Stimulated activated CD4-positive, alpha-beta T cell treated with anti-CD3 and anti-CD28 coated beads, Interleukin-15, amount 100 ng/mL, for 1 hour (primary cell): ENCODE data around the gene HOXA7.

Experiments used
- DNase-seq, 2 donors: peaks; one replicate each; pipeline ENCODE4 v3.0.0-alpha.2; 2020; ENCODE audit warnings: low read depth in 1 of 2, low spot score in 1 of 2

The HOXA7 gene

DNA sequence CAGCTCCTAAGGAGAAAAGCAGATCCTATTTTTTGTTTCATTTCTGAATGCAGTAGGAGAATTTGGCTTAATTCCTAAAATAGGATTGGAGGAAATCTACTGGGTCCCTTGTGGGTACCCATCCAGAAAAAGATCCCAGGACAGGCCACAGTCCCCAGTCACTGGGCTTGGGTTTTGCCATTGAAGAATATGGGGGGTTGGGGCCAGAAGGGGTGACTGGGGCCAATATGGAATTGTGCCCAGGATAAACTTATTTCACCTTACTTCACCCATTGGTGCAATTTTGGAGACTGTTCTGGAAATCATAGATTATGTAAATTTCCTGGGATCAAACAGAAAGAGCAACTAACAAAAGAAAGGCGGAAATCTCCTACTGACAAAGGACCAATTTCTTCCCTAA, 18.0 kb downstream of the HOXA7 start:
- no peak for DNase-seq

DNA sequence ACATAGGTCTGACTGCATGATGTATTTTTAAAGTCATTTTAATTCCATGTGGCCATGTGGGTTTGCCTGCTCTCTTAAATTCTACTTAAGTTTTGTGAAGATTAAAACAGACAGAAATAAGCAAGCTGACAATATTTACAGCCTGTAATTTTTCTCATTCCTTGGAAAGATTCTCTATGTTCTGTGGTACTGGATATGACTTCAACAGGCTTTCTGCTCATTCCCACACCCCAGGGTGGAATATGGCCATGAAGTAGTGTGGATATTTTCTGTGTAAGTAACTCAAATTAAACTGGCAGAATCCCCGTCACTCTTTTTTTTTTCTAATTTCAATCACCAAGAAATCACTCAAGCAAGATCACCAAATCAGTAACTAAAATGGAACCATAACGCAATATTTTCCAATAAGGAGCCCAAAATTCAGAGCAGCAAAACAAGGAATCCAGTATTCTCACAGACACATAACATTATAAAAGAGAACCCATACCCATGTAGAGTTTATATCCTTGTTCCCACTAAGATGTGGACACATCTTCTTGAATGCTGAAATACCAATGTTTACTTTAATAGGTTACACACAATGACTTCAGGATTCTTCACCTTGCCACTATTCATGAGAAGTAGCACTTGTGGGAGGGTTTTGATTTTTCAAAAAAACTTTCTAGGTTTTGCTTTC, 18.7 kb downstream of the HOXA7 start:
- DNase-seq: no peak

DNA sequence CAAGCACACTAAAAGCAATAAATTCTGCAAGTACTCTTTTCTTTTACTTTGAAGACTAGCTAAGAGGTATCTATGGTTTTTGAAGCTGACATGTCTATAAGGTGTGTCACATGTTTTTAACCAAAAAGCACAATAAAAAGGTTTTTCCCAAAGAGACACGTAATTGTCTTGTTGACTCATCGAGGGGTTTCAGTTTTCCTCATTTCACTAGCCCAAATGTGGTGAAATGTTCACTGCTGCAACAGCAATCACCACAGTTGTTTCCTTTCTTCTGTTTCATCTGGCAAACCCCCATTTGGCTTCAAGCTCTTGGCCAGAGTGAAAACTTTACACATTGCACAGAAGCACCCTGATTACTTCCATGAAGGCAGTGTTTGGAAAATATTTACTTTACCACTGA, 22.1 kb downstream of the HOXA7 start:
- no peak for DNase-seq

DNA sequence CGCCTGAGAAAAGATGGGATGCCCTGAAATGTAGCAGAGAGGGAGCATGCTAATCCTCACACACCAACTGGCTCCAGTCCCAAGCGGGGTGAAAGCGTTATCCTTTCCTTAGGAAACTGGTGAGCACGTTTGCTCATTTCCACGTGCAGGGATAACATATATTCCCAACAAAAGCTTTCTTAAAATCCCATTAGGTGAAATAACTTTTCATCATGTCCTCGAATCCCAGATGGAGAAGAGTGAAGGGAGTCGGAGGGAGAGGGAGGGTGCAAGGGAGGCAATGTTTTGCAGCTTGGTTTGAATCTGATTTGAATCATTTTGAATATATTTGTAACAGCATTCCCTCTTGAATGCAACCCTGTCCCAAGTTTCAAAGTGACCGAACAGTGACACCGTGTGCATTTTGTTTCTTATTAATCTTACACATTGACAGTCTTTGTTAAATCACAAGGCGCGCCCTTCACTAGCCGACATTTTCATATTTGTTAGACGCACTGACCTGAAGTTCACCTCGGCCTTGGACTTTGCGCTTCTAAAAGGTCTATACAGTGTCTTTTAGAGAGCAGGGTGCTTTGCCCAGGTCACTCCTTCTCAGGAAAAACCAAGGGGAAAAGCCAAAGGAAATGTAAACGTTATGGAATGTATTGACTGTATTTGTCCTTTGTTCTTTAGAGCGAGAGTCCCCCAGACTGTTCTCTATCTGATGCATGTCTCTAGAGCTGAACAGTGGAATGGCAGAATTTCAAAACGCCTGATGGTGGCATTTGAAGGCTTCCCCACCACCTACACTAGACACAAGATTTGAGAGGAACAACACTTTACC, 22.9 kb downstream of the HOXA7 start:
- no peak for DNase-seq

DNA sequence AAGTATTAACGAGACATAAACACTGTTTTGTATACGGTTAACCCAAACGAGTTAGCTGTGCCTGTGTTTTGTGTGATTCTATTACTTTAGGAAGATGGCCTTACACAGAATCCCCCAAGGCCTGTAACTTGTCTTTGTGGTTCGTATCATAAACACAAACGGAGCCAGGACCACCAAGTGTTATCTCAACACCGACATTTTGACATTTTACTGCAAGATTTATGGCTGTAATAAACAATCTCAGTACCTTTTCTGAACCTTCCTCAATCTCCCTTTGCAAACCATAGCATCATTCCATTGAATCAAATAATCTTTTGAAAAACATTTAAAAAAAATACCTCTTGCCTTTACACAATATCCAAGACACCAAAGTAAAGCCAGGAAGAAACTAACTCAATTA, 23.5 kb downstream of the HOXA7 start:
- DNase-seq: no peak

DNA sequence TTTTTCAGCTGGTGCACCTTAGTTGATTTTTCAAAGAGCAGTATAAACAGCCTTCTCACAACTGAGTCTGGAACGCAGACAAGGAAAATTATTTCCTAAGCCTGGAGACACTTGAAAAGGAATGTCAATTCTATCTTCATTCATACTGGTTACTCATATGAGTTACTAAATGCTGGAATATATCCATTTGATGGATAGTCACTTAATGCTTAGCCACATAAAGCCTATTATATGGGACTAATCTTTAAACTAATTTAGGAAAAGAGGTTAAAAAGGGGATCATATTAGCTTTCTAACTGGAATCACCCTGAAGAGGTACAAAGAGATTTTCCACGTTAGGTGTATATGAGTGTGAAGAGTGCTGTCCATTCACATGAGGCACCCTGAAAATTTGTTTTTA, 24.3 kb downstream of the HOXA7 start:
- DNase-seq: no peak

DNA sequence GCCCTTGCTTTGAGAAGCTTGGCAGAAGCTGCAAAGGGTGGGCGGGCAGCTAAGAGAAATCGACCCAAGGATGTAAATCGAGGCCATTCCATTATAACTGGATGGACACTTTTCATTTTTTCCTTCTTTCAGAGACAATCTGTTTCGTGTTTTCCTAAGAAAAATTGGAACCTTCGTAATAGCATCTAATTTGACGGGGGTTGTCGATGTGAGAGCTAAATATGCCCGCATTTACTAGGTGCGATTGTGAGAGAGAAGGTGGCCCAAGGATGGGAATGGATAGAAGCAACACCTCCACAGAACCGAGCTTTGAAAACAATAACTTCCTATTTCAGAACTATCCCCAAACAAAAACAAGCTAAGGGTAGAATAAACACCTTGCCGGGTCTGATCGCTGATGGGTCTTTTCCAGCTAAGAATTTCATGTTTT, 25.1 kb downstream of the HOXA7 start:
- DNase-seq: no peak

DNA sequence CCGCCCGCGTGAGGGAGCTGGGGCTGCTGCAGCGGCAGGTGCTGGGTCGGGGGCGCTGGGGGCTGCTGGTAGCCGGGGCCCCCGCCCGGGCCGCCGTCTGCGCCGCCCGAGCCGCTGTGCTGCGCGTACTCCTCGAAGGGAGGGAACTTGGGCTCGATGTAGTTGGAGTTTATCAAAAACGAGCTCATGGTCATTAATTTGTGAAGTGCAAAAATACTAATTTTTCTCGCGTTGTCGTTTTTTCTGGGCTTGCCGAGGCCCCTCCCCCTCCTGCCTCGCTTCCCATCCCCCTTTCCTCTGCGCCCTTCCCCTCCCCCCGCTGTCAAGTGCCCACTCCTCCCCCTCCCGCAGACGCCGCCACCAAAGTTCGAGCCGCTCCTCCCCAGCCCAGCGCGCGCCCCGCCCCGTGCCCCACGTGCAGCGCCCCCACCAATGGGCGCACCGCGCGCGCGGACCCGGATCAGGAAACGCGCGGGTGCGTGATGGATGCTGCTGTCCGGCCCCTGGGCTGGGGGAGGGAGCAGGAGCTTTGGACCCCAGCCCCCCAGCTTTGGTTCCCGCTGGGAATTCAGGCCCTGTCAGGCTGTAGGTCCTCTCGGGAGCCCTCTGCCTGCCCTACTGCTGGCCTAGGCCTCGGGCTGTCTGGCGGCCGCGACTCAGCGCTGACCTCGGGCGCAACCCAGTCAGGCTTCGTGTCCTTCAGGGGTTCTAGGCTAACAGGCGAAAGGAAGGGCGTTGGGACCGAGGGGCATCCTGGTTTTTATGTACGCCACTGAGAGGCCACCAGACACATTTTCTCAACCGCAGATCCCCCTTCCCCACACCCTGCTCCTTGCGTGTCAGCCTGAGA, 25.7 kb downstream of the HOXA7 start, which contains the start of gene HOXA4:
Gene HOXA4 (minus strand): TSS at position 218 of the 850 bp plus-strand sequence. CDS start 24 bp downstream, at position 194.
- peak; percentile 56 to 62 for DNase-seq

DNA sequence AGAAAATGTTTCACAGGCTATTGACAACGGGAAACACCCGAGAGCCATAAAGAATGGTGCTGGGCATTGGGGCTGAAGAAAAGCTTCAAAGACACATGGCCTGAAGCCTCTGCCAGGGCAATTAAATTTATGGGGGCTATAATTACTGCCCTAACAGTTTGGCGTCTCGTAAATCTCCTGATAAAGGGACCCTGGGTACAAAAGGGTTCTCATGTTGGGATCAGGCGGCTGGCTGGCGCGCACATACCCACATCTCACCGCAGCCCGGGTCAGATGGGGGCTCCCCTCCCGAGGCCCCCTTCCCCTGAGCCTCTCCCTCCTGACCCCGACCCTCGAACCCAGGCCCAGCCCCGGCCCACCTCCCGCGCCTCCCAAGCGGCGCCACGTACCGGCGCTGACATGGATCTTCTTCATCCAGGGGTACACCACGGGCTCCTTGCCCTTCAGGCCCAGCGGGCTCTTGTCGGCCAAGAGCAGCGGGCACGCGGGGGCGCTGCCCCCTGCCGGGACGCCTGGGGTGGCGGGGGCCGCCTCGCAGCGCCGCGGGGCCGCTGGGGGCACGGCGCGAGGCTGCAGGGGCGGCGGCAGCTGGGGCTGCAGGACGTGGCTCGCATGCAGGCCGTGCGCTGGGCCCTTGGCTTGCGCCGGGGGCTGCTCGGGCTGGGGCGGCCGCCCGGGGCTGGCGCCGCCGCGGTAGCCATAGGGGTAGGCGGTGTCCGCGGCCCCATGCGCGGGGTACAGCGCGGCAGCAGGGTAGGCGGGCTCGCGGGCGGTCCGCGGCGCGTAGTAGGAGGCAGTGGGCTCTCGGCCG, 26.5 kb downstream of the HOXA7 start:
- DNase-seq: no peak

DNA sequence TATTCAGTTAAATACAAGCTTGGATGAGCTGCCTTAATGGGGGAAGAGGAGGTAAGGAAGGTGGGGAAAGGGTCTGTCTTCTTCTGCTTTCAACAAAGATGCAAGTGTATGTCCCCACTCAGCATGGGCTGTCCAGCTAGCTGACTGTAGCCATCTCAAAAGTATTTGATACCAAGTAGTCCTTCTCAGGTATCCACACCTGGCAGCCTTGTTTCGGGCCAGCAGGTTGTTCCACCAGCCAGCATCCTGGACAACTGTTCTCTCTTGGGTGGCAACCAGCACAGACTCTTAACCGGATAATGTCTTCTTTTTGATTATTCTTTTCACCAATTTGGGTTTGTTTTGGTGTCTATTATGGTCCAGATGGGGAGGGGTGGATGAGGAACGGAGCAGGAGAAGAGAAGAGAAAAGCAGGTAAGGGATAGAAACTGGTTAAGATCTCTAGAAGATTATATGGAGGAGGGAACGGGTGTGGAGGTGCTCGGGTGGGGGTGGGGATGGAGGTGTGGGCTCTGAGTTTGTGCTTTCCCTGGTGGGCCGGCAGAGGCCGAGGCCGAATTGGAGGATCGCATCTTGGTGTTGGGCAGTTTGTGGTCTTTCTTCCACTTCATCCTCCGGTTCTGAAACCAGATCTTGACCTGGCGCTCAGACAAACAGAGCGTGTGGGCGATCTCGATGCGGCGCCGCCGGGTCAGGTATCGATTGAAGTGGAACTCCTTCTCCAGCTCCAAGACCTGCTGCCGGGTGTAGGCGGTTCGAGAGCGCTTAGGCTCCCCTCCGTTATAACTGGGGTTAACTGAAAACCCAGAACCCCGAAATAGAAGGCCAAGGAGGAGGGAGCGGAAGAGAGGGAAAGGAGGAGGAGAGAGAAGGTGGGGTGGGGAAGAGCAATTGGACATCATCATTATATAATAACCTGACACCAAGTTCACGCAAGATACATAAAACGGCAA, 27.4 kb downstream of the HOXA7 start:
- DNase-seq: no peak

DNA sequence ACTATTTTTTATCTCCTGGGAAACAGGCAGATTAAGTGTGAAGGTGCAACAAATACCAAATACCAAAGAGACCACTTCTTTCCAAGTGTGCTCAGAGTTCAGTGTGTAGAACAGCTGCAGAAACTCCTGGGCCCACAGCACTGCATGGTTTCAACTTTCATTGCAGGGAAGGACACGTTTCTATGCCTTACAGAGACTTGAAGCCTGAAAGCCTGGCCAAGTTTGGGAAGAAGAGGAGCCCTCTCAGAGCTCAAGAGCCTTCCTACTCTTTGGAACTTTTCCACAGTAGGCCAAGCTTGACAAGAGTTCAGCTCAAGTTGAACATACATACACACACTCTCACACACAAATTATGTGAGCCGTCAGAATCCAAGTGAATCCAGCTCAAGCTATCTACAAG, 28.4 kb downstream of the HOXA7 start:
- no peak for DNase-seq

DNA sequence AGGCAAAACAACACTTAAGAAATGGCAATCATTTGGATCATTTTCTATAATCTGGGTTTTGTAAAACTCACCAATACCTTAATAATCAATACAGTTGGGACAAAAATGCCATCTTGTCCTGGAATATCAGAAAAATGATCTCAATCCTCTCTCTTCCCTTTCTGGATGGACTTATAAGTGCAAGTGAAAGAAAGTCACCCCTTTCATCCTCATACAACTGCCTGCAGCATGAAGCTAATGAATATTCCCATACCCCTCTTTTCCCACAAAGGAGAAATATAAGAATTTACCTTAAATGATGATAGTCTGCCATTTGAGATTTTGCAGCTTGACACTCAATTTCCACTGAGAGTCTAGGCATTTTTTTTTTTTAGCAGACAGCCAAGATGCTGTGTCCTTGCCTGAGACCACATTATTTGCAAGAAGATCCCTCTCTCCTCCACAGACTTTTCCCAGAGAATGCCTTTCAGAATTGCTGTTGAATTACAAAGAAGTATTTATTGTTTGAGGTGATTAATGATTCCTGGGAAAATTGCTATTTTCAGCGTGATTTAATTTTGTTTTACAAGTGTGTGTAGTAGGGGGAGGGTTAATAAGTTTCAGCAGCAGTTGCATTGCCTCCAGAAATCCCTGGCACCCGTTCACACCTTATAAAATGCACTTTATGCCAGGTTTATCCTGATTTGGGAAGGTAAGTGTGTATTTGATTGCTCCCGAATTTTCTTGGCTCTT, 29.7 kb downstream of the HOXA7 start:
- DNase-seq: no peak

DNA sequence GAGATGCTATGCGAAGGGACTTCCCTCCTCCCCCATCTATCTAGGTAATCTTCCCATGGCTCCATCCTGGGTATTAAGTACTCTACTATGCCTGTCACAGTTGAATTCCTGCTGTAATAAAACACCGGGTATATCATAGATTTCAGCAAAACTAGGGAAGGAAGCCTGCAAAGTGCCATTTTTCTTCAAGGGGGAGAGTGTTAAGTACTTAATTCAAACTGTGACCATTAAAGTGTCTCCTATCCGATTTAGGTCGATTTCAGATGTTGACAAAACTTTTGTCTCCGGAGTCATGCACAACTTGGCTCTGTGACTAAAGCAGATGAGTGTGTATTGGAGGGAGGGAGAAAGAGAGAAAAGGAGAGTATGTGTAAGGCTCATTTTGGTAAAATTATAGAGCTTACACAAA, 30.5 kb downstream of the HOXA7 start:
- no peak for DNase-seq

DNA sequence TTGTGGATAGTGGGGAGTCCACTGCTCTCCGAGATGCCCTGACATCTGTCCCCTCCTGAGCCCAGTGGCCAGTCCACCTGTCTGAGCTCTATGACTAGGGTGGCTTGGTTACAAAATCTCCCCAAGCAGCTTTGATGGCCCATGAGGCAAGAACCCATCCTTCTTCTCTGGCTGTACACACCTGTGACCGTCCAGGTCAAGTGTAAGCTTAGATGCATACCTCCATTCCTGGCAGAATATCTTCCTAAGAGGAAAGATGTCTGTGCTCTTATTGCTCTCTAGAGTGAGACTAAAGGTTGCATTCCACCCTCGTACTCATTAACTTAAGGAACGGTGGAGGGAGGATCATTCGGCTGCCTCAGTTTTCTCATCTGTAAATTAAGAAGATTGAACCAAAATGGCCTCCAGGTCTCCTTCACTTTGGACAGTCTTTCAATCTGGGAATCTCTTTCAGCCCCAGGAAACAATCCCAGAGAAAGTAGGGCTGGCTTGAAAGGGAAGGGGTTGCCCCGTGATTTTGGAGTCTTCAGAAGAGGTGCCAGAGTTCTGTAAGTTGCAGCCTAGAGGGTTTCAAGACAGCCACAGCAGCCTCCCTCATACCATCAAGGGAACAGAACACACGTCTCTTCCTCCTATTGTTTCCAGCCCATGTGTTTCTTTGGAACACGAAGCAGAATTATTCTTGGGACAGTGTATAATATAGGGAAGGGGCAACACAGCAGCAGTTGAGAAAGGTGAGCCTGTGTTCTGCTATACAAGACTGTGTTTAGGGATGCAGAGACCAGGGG, 31.4 kb downstream of the HOXA7 start:
- no peak for DNase-seq

DNA sequence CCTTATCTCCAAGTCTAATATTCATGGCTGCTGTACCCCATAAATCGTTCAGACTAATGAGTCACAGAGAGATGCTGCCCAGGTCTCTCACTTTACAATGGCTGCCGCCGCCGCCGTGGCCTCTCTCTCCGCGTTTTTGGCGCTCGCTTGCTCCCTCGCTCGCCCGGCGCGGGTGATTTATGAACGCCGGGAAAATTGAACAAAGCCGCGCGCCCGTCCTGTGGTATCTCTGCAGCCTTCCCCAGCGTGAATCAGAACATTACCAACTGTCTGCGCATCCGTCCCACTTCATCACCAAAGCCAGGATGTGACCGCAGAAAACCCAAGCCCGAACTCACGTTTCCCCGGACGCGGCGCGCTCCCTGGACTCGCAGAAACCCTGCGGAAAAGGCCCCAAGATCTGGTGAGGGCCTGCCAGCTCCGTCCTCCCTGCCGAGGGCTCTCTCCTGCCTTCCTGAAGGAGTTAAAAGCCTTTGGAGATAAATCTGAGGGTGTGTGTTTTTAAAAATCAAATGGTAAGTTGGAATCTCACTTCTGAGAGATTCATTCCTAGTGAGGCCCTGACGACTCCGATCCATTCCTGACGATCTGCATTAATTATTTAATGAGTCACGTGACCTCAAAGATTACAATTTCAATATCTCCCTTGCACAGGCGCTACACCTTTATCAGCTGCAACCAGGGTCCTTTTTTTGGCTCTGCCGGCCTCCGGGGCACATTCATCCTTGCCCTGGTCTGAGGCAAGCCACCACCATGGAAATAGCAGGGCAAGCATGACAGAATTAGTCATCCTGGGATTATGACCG, 32.2 kb downstream of the HOXA7 start:
- DNase-seq: no peak

DNA sequence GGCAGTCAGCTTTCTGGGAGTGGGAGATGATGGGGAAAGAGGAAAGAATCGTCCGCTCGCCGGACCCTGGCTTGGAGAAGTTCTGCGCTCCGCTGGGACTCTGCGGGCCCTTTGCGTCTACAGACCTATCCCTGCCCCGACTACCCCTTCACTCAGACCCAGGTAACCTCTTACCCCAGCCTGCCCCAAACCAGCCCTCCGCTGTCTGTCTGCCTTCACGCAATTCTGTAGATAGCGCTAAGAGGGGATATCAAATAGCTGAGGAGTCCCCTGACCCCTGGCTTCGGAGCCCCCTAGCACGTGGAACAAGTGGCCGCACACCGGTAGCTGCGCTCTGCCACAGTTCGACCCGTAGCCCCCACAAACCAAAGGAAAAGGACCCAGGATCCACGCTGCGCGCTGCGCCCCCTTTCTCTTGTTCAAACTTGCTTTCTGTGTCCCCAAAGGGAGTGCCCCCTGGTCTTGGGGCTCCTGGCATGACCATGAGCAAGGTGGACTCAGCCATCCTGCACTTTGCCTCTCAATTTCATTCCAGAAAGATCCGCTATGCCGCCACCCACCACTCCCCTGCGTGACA, 32.9 kb downstream of the HOXA7 start:
- DNase-seq: no peak

DNA sequence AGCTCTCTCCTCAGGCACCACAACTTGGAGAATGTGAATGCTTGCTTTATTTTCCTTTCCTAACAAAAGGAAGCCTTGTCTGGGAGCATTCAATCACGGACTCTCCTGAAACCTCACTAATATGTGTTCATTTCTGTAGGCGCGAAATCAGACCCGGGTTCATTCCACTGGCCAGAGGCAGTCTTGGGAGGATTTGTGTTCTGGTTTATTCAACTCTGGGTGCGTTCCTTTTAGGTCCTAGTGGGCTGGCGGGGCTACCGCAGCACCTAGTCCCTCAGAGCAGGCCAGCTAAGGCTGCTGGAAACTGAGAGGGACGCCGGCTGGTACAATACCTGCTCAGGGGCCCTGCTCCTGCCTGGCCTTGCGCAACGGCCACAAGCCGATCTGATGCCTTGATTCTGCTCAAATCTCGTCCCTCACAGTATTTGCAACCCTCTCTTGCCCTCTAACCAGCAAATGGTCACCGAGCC, 33.4 kb downstream of the HOXA7 start:
- no peak for DNase-seq
